Thoracic aorta (tissue), 2 donors: ENCODE measurements around the gene KANSL1L. TPM values are rescaled to one million over a fixed set of nuclear protein-coding genes. Genes with fewer than 3 reads are reported as not detected.

Experiments
- ATAC-seq: fragments of 150-250 bp; one replicate; pipeline ENCODE4 v1.8.0; 2017; ENCODE audit warnings: low read depth; ENCODE audit not compliant: insufficient number of reproducible peaks, low FRiP score
- DNase-seq: peaks from one replicate; pipeline ENCODE4 v3.0.0-alpha.2; 2020; ENCODE audit warnings: low spot score
- H3K27ac ChIP-seq, 2 donors: fragments of 200-600 bp; sonication (generic); 1 replicate in 1 of 2; 2 replicates in 1 of 2; pipeline ENCODE4 v1.5.1; 2016; ENCODE audit warnings: mild to moderate bottlenecking in 2 of 2, moderate library complexity in 2 of 2
- H3K27me3 ChIP-seq: fragments of 200-600 bp; sonication (generic); replicated peaks from 2 replicates; pipeline ENCODE4 v1.6.0; 2016; ENCODE audit warnings: mild to moderate bottlenecking; ENCODE audit not compliant: insufficient read depth
- H3K36me3 ChIP-seq: fragments of 200-600 bp; sonication (generic); one replicate; pipeline ENCODE4 v1.5.1; 2016
- H3K4me1 ChIP-seq, 2 donors: fragments of 200-600 bp; sonication (generic); 1 replicate in 1 of 2; 2 replicates in 1 of 2; pipeline versions ENCODE4 v1.5.1 to v1.6.0; 2016; ENCODE audit warnings: low read depth in 2 of 2, mild to moderate bottlenecking in 1 of 2; ENCODE audit not compliant: control insufficient read depth in 1 of 2
- H3K4me3 ChIP-seq: fragments of 200-600 bp; sonication (generic); 2 replicates; pipeline ENCODE4 v1.5.1; 2016; ENCODE audit warnings: mild to moderate bottlenecking
- H3K9me3 ChIP-seq: fragments of 200-600 bp; sonication (generic); 2 replicates; pipeline ENCODE4 v1.5.1; 2016
- total RNA-seq, 2 donors: library from RNA; depleted of rRNA; stranded (reverse); fragments of >200 nt; gene quantifications; one replicate each; pipeline versions ENCODE4 v1.1.0 to v1.2.3, GENCODE V29; 2016
- TF ChIP-seq, protein P1 (sequence below): fragments of 200-600 bp; sonication (generic); IDR thresholded peaks from one replicate; pipeline ENCODE4 v1.5.1; 2019; ENCODE audit warnings: antibody characterized with exemption

The KANSL1L gene
- total RNA-seq, 2 donors from 2014 or later = 35.1 to 77.2 TPM

DNA sequence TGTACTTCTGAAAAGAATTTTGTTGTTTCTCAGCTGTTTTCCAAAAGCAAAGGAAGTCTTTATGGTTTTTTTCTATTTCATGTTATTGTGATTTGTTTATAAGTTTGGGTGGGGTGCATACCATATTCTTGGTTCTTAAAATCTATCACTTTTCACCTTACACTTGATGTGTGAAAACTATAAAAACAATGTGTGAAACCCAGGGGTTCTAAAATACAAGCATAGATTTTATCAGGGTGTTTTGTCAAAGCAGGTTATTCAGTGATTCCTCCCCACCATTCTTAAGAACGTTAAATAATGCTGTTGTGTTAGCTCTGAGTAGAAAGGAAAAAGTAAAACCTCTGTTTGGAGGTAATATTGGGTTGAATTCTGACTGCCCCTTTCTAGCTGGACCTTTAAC, 151.1 kb downstream of the KANSL1L start:
- ATAC-seq = no peak
- Histone ChIP-seq H3K36me3 (peaks cover 27% of the 10 kb centered on the region), H3K4me1 (no peaks in the 10 kb centered on the region), H3K9me3 (no peaks in the 10 kb centered on the region), H3K27ac (no peak overlapping the region), H3K4me3 (no peak overlapping the region), H3K27me3 (no peaks in the 10 kb centered on the region)
- TF ChIP-seq, protein P1, sequence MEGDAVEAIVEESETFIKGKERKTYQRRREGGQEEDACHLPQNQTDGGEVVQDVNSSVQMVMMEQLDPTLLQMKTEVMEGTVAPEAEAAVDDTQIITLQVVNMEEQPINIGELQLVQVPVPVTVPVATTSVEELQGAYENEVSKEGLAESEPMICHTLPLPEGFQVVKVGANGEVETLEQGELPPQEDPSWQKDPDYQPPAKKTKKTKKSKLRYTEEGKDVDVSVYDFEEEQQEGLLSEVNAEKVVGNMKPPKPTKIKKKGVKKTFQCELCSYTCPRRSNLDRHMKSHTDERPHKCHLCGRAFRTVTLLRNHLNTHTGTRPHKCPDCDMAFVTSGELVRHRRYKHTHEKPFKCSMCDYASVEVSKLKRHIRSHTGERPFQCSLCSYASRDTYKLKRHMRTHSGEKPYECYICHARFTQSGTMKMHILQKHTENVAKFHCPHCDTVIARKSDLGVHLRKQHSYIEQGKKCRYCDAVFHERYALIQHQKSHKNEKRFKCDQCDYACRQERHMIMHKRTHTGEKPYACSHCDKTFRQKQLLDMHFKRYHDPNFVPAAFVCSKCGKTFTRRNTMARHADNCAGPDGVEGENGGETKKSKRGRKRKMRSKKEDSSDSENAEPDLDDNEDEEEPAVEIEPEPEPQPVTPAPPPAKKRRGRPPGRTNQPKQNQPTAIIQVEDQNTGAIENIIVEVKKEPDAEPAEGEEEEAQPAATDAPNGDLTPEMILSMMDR = no peak
- DNase-seq = no peak

DNA sequence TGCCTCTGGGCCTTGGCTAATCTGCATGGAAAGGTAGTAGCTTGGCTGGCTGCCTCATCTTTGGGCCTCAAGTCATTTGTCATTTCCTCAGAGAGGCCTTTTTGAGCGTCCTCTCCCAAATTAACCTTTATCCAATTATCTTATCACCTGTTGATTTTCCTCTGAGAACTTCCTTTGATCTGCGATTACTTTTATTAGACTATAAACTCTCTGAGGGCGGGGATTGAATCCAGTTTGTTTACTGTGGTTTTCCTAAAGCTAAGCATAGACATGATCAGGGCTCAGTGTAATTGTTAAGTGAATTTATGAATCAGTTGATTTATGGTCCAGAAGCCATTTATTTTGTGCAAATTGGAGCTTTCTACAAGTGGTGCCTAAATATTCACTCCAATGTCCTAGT, 161.3 kb downstream of the KANSL1L start:
- Histone ChIP-seq H3K4me3 (no peak overlapping the region), H3K27ac (no peak overlapping the region), H3K4me1 (peaks cover 4 to 20% of the 10 kb centered on the region in 2 donors), H3K9me3 (no peaks in the 10 kb centered on the region), H3K36me3 (peaks cover 5% of the 10 kb centered on the region), H3K27me3 (no peaks in the 10 kb centered on the region)
- ATAC-seq (no peak), DNase-seq (no peak)
- TF ChIP-seq, protein P1 = no peak

DNA sequence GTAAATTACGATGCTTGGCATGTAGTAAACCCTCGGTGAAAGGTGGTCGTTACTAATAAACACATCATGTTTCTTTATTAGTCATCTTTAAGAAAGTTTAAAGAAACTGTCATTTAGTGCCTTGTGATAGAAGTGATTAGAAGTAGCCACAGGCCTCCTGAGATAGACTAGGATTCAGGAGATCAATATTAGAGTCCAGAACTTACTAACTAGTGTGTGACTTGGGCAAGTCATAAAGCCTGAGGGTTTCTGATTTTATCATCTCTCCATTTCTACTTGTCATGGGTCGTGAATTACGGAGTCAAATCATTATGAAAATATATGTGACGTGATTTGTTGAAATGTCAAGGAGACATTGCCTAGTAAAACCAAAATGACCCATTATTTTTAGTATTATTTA, 162.1 kb downstream of the KANSL1L start:
- Histone ChIP-seq H3K36me3 (peaks cover 2% of the 10 kb centered on the region), H3K27me3 (no peaks in the 10 kb centered on the region), H3K27ac (no peak overlapping the region), H3K4me1 (peaks cover 12 to 27% of the 10 kb centered on the region in 2 donors), H3K9me3 (no peaks in the 10 kb centered on the region), H3K4me3 (no peak overlapping the region)
- DNase-seq = no peak
- no peak for ATAC-seq
- TF ChIP-seq, protein P1 = no peak

DNA sequence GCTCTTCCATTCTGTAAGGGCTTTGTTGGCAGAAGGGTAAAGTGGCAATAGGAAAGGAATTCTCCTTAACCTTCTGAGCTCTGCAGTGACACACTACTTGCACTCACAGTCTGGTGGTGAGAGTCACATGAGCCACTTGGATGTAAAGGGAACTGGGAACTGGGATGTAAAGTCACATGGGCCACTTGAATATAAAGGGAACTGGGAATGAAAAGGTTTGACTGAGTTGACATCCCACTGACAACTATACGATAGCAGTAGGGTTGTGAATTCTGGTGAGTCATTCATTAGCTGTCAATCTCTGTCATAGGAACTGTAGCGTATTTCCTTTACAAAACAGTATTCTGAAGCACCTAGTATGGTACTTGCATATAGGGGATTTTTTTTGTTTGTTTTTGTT, 163.3 kb downstream of the KANSL1L start:
- ATAC-seq = no peak

DNA sequence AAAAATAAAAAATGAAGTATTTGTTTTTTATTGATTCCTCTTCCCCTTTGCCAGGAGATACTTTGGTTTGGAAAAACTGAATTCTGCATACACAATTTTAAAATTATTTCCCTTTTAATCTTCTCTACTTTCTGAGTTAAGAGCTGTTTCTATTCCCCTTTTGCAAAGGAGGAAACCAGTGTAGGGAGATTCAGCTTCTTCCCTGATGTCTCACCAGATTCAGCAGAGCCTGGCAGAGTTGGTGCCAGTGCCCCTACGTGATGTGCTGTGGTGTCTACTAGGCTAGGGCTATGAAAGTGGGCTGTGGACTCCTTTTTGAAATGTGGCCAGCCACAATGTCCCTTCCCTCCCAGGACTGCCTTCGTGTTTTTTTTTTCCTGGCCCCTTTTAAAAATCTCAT, 166.3 kb downstream of the KANSL1L start:
- Histone ChIP-seq H3K9me3 (no peaks in the 10 kb centered on the region), H3K4me3 (no peak overlapping the region), H3K27ac (no peak overlapping the region), H3K4me1 (peaks cover 21 to 43% of the 10 kb centered on the region in 2 donors), H3K36me3 (peaks cover 2% of the 10 kb centered on the region), H3K27me3 (no peaks in the 10 kb centered on the region)
- DNase-seq (no peak), ATAC-seq (no peak)
- TF ChIP-seq, protein P1 = no peak

More for the DNA sequence above, 163.3 kb downstream of the KANSL1L start:
- no peaks in the 10 kb centered on the region for H3K27me3 ChIP-seq
- peaks cover 2% of the 10 kb centered on the region for H3K36me3 ChIP-seq
- no peak for DNase-seq
- H3K4me3 ChIP-seq = no peak overlapping the region
- H3K27ac ChIP-seq = no peak overlapping the region
- no peaks in the 10 kb centered on the region for H3K9me3 ChIP-seq
- H3K4me1 ChIP-seq = peaks cover 21 to 39% of the 10 kb centered on the region in 2 donors
- TF ChIP-seq, protein P1 = no peak
